HG02678 (cell line): ENCODE measurements around the gene ARL14EPL.

Experiments used
- ATAC-seq: cut with Tn5 transposase; IDR thresholded peaks from one replicate; pipeline ENCODE4 v1.9.1; 2021; ENCODE audit warnings: mild to moderate bottlenecking, moderate library complexity; ENCODE audit not compliant: unreplicated experiment

The ARL14EPL gene

DNA sequence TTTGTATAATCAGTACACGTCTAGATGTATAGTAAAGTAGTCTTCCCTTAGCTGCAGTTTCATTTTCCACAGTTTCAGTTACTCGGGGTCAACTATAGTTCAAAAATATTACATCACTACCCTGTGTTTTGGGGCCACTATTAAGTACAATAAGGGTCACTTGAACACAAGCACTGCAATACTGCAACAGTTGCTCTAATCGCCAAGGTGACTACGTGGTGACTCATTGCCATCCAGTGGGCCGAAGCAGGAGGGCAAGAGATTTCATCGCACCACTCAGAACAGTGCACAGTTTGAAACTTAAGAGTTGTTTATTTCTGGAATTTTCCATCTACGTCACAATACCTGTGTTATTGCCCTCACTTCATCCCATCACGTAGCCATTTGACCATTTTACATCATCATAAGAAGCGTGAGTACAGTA lies at the start of gene ARL14EPL:
ARL14EPL (plus strand) TSS at position 379 of the 424 bp plus-strand sequence. CDS start 18,994 bp downstream, outside the sequence.
- ATAC-seq: no peak

DNA sequence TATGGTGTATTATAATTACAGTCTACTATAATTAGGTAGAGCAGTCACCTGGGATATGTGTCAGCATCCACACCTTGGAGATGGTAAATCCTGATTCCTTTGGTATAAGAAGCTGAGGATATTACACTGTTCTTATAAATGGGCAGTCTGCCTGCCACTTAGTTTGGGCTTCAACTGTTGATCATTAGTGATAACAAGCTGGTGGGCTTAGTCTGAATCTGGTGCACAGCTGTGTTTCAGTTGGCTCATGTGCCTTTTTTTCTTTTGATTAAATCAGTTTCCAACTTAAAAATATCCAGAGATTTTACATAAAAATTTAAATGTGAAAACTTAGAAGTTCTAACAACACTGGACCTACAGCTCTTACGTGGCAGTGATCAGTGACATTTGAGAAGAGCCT lies 48.8 kb upstream of the ARL14EPL start:
- no peak for ATAC-seq

DNA sequence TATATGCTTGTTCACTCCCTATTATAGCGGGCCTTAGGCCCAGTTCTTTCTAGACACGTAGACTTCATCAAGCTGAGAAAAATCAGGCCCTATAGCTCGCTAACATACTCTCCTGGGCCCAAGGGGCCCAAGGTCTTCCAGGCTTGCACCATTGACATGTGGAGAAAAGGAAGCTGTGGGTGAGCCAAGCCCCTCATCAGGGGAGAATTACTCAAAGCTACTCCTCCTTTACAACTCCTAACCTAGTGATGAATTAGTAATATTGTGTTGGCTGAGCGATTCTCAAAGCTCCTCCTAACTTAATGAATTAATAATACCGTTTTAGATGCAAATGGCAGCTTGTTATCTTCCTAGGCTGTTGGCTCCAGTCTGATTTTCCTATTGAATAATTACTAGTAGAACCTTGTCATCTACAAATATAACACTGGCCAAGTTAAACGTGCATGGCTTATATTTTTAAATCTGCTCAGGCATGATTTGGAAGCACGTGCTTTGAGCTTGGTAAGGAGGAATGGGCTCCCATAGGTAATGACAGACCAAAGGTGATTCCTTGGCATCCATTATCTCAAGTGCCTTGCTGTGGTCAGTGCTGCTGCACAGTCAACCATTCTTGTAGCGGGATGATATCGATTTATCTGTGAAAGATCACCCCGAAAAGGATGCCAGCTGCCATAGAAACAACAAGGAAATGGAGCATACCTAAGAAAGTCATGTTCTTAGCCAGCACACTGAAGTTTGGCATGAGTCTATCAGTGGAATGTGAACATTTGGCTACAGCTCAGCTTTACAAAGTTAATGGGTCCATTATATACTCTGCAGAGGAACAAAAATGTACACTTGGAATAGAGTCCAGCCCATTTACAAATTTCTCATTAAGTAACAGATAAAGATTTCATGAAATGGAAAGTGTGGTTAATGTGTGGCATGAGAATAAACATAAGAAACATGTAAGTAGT lies 46.2 kb upstream of the ARL14EPL start:
- no peak for ATAC-seq

GRCh38 chr5:115988002-115988401 lies 44.3 kb upstream of the ARL14EPL start:
- ATAC-seq: no peak

DNA sequence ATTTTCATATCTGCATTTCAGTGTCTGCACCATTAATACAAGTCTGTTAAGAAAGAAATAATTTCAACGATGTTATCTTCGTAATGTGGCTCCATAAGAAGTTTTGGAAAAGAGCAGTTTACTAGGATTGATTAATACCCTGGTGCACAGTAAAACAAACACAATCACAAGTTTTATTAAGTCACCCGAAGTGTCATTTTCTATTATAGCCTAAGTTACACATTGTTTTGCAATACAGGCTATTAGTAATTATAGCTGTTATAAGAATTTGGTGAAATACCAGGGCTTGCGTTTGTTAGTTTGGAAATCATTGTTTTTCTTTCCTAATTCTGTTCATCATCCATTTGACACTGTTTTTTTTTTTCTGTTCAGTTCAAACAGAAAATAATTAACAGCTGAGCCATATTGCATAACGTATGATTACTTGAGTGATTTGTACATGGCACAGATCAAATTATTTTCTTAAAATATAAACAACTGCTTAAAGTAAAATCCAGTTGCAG lies 39.4 kb upstream of the ARL14EPL start:
- ATAC-seq: no peak

- ATAC-seq: no peak
Measured at GRCh38 chr5:115995351-115995750, 36.9 kb upstream of the ARL14EPL start.

DNA sequence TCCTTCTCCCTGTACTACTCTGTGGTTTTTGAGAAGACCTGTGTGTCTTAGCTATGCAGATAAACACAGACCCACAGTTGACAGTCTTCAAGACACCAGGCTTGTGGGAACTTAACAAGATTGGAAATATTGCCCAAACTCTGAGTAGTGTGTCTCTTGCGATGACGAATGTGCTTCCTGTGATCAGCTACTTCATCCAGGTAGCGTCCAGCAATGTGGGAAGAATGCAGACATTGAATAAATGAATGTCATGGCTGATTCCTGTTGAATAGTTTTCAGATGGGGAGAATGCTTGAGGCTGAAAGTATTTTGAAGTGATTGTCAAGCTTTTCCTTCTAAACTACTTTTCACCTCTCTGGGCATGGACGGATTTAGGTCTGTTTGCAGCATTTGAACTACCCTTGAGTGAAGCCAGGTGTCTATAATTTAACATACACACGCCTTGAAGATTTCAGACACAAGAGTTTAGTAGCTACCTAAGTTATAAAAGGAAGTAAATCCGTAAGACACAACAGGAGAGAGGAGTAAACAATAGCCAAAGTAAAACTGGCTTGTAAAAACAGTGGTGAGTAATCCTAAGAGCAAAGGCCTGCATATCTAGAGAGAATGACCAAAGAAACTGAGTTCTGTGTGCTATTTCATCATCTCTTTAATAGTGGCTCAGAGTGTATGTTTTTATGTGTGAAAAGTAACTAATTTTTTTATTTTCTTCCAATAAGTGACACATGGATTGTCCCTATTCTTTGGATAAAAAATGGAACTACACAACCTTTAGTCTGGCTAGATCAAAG lies 30.0 kb upstream of the ARL14EPL start:
- ATAC-seq: no peak

- no peak for ATAC-seq
Measured at GRCh38 chr5:116004248-116004647, 28.0 kb upstream of the ARL14EPL start.

DNA sequence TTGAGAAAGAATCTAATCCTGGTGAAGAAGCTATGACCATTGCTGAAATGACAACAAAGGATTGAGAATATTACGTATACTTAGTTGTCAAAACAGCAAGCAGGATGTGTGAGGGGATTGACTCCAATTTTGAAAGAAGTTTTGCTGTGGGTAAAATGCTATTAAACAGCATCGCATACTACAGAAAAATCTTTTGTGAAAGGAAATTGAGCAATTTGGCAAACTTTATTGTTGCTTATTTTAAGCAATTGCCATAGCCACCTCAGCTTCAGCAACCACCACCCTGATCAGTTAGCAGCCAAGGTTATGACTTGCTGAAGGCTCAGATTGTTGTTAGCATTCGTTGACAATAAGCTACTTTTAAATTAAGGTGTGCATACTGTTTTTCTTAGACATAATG lies 22.5 kb upstream of the ARL14EPL start:
- ATAC-seq: no peak

DNA sequence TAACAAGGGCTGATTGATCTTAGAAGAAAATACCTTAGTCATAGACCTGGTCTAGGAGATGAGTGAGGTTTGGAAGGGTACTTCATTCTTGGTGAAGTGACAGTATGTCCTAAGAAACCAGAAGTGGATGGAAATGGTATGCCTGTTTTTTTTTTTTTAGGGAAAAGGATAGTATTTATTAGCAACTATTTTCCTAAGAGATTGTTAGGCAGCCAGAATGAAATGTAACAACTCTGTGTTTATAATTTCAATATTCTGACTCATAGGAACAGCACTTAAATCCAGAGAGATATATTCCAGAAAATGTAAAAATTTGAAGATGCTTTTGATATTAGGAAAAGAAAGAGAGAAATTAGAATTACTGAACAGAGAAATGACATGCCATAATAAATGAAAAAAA lies 21.2 kb upstream of the ARL14EPL start:
- no peak for ATAC-seq

- no peak for ATAC-seq
Measured at GRCh38 chr5:116013207-116013785, 19.0 kb upstream of the ARL14EPL start.

- no peak for ATAC-seq
Measured at GRCh38 chr5:116013936-116014335, 18.3 kb upstream of the ARL14EPL start.

DNA sequence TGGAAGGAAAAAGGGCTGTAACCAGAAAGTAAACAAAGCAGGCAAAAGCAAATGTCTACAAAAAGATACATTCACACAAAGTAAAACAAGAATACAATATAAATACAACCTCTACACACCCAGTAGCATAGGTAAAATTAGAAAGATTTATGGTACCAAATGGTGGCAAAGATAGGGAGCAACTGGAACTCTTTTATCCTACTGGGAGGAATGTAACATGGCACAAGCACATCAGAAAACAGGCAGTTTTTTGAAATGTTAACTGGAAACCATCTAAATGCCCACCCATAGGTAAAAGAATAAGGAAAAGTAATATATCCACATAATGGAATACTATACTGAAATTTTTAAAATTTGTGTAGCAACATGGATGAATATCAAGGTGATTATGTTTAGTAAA lies 8.7 kb upstream of the ARL14EPL start:
- no peak for ATAC-seq

DNA sequence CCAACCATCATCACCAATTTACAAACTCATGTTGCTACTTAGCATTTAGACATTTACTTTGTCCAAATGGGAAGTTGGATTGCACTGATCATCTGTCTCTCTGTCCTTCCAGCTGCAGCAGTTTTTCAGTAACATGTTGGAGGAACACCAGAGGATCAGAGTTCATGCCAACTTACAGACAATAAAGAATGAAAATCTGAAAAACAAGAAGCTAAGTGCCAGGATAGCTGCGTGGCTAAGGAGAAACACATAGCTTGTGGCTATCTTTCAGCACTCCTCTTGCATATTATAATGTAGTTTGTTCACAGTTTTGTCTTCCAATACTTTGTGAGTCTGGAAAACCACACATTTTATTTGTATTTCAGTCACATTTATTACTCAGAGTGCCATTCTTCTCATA lies 6.4 kb upstream of the ARL14EPL start:
- ATAC-seq: no peak

DNA sequence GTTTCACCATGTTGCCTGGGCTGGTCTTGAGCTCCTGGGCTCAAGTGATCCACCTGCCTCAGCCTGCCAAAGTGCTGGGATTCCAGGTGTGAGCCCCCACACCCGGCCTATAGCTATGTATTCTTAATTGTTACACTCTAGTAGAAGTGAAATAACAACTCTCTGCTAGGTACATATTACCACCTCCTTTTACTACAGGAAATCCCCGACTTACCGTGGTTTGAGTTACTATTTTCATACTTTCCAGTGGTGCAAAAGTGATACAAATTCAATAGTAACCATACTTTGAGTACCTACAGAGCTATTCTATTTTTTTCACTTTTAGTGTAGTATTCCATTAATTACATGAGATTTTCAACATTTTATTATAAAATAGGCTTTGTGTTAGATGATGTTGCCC lies 719 bp downstream of the ARL14EPL start:
- ATAC-seq: peak; percentile 56

GRCh38 chr5:116035123-116035522 lies 2.9 kb downstream of the ARL14EPL start:
- no peak for ATAC-seq

DNA sequence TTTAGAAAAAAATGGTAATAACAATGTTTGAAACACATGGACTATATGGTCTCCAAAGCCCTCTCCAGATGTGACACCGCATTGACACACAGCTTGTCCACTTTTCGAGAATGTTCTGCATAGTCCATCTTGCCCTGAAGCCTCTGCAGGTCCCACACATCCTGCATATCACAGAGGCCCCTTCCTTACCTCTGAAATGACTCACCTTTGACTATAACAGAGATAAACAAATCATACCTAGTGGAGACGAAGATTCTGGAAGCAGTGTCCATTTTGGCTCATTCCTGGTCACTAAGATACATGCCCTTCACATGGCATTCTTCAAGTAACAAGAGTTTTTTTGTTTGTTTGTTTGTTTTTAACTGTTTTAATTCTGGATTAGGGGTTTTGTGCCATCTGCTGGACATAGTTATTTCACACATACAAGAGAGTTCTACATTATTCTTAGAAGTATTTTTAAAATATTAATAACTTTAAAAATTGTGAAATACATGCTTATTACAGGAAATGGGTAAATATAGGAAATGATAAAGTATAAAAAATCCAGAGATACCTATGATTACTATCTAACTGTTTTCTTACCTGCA lies 5.1 kb downstream of the ARL14EPL start:
- ATAC-seq: no peak

GRCh38 chr5:116038817-116039216 lies 6.5 kb downstream of the ARL14EPL start:
- ATAC-seq: peak; percentile 82

- ATAC-seq: no peak
Measured at GRCh38 chr5:116042375-116042774, 10.1 kb downstream of the ARL14EPL start.

DNA sequence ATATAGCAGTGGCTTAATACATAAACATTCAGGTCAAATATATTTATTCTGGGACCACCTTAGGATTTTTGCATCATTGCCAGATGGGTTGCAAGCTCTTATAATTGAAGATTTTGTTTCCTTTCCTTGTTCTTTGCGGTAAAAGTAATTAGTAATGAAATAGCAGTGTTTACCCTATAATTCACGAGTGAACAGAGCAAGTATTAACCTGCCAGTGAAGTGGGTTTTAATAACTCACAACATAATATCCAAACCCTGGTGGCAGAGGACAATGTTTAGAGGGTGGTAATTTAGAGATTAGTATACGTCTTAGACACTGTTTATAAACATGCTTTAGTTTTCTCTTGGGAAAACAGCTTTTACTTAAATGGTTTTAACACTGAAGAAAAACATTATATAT lies 11.8 kb downstream of the ARL14EPL start:
- ATAC-seq: no peak

DNA sequence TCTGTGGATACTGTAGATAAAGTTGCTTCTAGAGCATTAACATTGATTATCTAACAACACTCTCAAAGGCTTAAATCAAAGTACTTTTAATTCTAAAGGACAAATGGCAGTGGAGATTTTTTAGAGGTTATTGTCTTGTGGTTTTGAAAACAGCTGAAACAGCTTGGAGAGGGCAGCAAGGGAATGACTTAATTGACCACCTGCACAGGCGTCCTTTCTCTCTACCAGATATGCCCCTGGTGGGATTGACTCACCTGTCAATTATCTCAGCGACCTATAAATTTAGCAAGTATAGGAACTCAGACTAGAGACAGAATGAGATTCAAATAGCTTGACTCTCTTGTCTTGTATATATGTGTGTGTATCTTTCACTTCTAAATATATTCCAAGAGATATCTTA lies 13.5 kb downstream of the ARL14EPL start:
- ATAC-seq: no peak
